Lower leg skin (tissue), 4 donors: ENCODE data around the gene FATE1. TPM values are rescaled to one million over a fixed set of nuclear protein-coding genes. Genes with fewer than 3 reads are reported as not detected.

Source experiments
- DNase-seq, 2 donors: peaks; one replicate each; pipeline ENCODE4 v3.0.0-alpha.2; 2019; ENCODE audit warnings: low spot score in 2 of 2
- H3K4me3 ChIP-seq: fragments of 200-600 bp; sonication (generic); 2 replicates; pipeline ENCODE4 v1.5.1; 2017; ENCODE audit warnings: mild to moderate bottlenecking, low read depth; ENCODE audit not compliant: poor library complexity, severe bottlenecking
- POLR2A ChIP-seq, 2 donors: fragments of 450-650 bp; IDR thresholded peaks; one replicate each; pipeline ENCODE4 v1.6.1; 2016 to 2017; ENCODE audit warnings: antibody characterized with exemption in 2 of 2, mild to moderate bottlenecking in 1 of 2, moderate library complexity in 1 of 2
- WGBS, 2 donors: methylation state at CpG; one replicate each; pipeline ENCODE4 v1.1.5; 2018; 5-methylcytosine and 5-hydroxymethylcytosine counted together
- intact Hi-C: fragments of 100-400 bp; cut with DNase I; formaldehyde crosslinking; loops from one replicate; pipeline ENCODE4 v1.15.0; 2023; ENCODE audit warnings: low total_unique reads
- total RNA-seq, 4 donors: library from RNA; depleted of rRNA; stranded (reverse); fragments of >200 nt; gene quantifications; one replicate each; pipeline ENCODE4 v1.1.0, GENCODE V29; 2016
- TF ChIP-seq, protein P1 (sequence below), 3 donors: fragments of 450-650 bp; IDR thresholded peaks; one replicate each; pipeline ENCODE4 v1.5.1; 2016; ENCODE audit warnings: antibody characterized with exemption in 3 of 3, mild to moderate bottlenecking in 3 of 3, moderate library complexity in 2 of 3

FATE1 gene
- total RNA-seq, 4 donors from 2014 or later, result 0.80 TPM; not detected in 3

DNA sequence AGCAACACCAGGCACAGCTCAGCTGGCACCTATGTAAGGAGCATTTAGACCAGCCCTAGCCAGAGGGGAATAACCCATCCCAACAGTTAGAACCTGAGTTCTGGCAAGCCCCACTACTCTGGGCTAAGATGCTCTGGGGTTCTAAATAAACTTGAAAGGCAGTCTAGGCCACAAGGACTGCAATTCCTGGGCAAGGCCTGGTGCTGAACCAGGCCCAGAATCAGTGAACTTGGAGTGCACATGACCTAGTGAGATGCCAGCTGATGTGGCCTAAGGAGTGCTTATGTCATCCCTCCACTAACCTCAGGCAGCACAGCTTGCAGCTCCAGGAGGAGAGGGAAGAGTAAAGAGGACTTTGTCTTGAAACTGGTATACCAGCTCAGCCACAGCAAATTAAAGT lies 28.2 kb upstream of the FATE1 start:
- no peak overlapping the region for H3K4me3 ChIP-seq
- intact Hi-C loops, result no loop called here
- no peak for TF ChIP-seq POLR2A (IDR thresholded peaks at IDR 0.05)
- TF ChIP-seq, protein P1, sequence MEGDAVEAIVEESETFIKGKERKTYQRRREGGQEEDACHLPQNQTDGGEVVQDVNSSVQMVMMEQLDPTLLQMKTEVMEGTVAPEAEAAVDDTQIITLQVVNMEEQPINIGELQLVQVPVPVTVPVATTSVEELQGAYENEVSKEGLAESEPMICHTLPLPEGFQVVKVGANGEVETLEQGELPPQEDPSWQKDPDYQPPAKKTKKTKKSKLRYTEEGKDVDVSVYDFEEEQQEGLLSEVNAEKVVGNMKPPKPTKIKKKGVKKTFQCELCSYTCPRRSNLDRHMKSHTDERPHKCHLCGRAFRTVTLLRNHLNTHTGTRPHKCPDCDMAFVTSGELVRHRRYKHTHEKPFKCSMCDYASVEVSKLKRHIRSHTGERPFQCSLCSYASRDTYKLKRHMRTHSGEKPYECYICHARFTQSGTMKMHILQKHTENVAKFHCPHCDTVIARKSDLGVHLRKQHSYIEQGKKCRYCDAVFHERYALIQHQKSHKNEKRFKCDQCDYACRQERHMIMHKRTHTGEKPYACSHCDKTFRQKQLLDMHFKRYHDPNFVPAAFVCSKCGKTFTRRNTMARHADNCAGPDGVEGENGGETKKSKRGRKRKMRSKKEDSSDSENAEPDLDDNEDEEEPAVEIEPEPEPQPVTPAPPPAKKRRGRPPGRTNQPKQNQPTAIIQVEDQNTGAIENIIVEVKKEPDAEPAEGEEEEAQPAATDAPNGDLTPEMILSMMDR (IDR thresholded peaks at IDR 0.05), result no peak
- DNase-seq, result no peak

DNA sequence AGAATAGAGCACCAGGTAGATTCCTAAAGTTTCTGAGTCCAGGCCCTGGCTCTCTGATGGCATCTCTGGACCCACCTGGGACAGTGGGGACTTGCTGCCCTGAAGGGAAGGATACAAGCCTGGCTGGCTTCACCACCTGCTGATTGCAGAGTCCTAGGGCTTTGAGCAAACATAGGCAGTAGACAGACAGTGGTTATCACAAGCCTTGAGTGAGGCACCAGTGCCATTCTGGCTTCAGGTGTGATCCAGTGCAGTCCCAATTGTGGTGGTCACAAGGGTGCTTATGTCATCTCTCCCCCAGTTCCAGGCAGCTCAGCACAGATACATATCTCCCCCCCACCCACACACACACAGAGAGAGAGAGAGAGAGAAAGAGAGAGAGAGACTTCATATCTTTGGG lies 27.1 kb upstream of the FATE1 start:
- no peak overlapping the region for H3K4me3 ChIP-seq
- intact Hi-C loops, result no loop called here
- no peak for DNase-seq
- TF ChIP-seq, protein P1 (IDR thresholded peaks at IDR 0.05), result no peak
- TF ChIP-seq POLR2A (IDR thresholded peaks at IDR 0.05), result no peak

DNA sequence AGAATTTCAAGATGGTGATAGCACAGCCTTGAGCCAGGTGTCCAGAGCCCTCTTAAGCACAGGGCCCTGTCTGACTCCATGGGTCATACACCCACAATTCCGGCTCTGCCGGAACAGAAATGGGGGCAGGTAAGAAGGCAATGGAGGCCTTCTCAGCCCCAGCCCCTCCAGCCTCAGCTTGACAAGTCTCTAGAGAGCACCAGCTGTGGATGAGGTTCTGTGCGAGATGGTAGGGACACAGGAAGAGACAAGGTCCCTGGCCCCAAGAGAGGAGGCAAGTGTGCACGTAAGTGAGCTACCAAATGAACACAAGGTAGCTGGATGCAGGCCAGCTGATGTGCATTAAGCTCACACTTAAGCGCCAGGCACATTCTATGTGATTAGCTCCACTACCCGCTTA lies 23.0 kb upstream of the FATE1 start:
- WGBS, 2 donors, result 87 to 91% methylated on average over 6 of the region's 6 CpGs
- intact Hi-C loops, result no loop called here
- no peak for TF ChIP-seq POLR2A (IDR thresholded peaks at IDR 0.05)
- TF ChIP-seq, protein P1 (IDR thresholded peaks at IDR 0.05), result no peak
- H3K4me3 ChIP-seq, result no peak overlapping the region
- DNase-seq, result peak in 1 of 2 donors; percentile 70

GRCh38 chrX:151694121-151694520 lies 21.7 kb upstream of the FATE1 start:
- H3K4me3 ChIP-seq, result no peak overlapping the region
- DNase-seq, result peak in 1 of 2 donors; percentile 78
- WGBS, 2 donors, result 67 to 72% methylated on average over 12 of the region's 12 CpGs
- TF ChIP-seq, protein P1 (IDR thresholded peaks at IDR 0.05), result no peak
- TF ChIP-seq POLR2A (IDR thresholded peaks at IDR 0.05), result no peak
- intact Hi-C loops, result no loop called here

- 7 to 48% methylated on average over 9 to 44 of the region's 100 CpGs for WGBS, 2 donors
- DNase-seq, result peak in 1 of 2 donors; percentile 83
- no peak within 1 kb of the TSS for H3K4me3 ChIP-seq
- intact Hi-C loops, result no loop called here
- TF ChIP-seq, protein P1 (IDR thresholded peaks at IDR 0.05), result no peak
- TF ChIP-seq POLR2A (IDR thresholded peaks at IDR 0.05), result no peak
Measured at GRCh38 chrX:151694661-151695582, 20.9 kb upstream of the FATE1 start, which contains the start of gene PRRG3. Gene PRRG3 (plus strand): TSS chrX:151695458. CDS start chrX:151698815, 3,357 bp downstream.
